ENCODE measurements around the gene ANKEF1.

Gene ANKEF1

GRCh38 chr20:10089871-10090587 lies 55.2 kb downstream of the ANKEF1 start:
- H3K9ac ChIP-seq (ENCODE audit: low read length) = no peak overlapping the region
- H3K79me2 ChIP-seq (ENCODE audit: insufficient read depth, low read length) = no peaks in the 10 kb centered on the region
- no peaks in the 10 kb centered on the region for H3K4me1 ChIP-seq (ENCODE audit: insufficient read depth, low read length, severe bottlenecking)
- H2AFZ ChIP-seq (ENCODE audit: low read length) = no peak overlapping the region
- H3K9me3 ChIP-seq (ENCODE audit: low read length) = no peaks in the 10 kb centered on the region
- H3K4me2 ChIP-seq (ENCODE audit: low read length) = no peak overlapping the region
- H3K9me2 ChIP-seq (ENCODE audit: low read depth, low read length) = no peaks in the 10 kb centered on the region
- no peaks in the 10 kb centered on the region for H3K27me3 ChIP-seq (ENCODE audit: insufficient read depth, low read length)
- H4K20me1 ChIP-seq (ENCODE audit: insufficient read depth, low read length) = no peaks in the 10 kb centered on the region
- no peak overlapping the region for H3K27ac ChIP-seq (ENCODE audit: low read depth, low read length, poor library complexity, severe bottlenecking)
- no peak for TF ChIP-seq CTCF (IDR thresholded peaks at IDR 0.05; ENCODE audit: low read length)
- no peak overlapping the region for H3K4me3 ChIP-seq (ENCODE audit: low read depth, low read length, poor library complexity, severe bottlenecking)
- no peaks in the 10 kb centered on the region for H3K36me3 ChIP-seq (ENCODE audit: insufficient read depth, low read length)
- H3F3A ChIP-seq (ENCODE audit: insufficient read depth, low read length) = no peaks in the 10 kb centered on the region

- Histone ChIP-seq H3K27me3 (ENCODE audit: insufficient read depth, low read length) (no peaks in the 10 kb centered on the region), H3K79me2 (ENCODE audit: insufficient read depth, low read length) (no peaks in the 10 kb centered on the region), H3K4me2 (ENCODE audit: low read length) (no peak overlapping the region), H3K9me3 (ENCODE audit: low read length) (no peaks in the 10 kb centered on the region), H3K4me3 (ENCODE audit: low read depth, low read length, poor library complexity, severe bottlenecking) (no peak overlapping the region), H3K9ac (ENCODE audit: low read length) (no peak overlapping the region), H3F3A (ENCODE audit: insufficient read depth, low read length) (no peaks in the 10 kb centered on the region), H3K4me1 (ENCODE audit: insufficient read depth, low read length, severe bottlenecking) (no peaks in the 10 kb centered on the region), H4K20me1 (ENCODE audit: insufficient read depth, low read length) (no peaks in the 10 kb centered on the region), H2AFZ (ENCODE audit: low read length) (no peak overlapping the region), H3K36me3 (ENCODE audit: insufficient read depth, low read length) (no peaks in the 10 kb centered on the region), H3K9me2 (ENCODE audit: low read depth, low read length) (no peaks in the 10 kb centered on the region), H3K27ac (ENCODE audit: low read depth, low read length, poor library complexity, severe bottlenecking) (no peak overlapping the region)
- peak; percentile 60; the same call in 1 of the 2 replicates for TF ChIP-seq CTCF (IDR thresholded peaks at IDR 0.05; ENCODE audit: low read length)
- no peak for TF ChIP-seq EZH2 (IDR thresholded peaks at IDR 0.05; ENCODE audit: borderline replicate concordance, low read length)
These were observed 55.9 kb downstream of the ANKEF1 start for GRCh38 chr20:10090588-10091166.

GRCh38 chr20:10093087-10093591 lies 58.4 kb downstream of the ANKEF1 start:
- H3K4me3 ChIP-seq (ENCODE audit: low read depth, low read length, poor library complexity, severe bottlenecking) = no peak overlapping the region
- no peaks in the 10 kb centered on the region for H3K9me3 ChIP-seq (ENCODE audit: low read length)
- no peaks in the 10 kb centered on the region for H3K27me3 ChIP-seq (ENCODE audit: insufficient read depth, low read length)
- H4K20me1 ChIP-seq (ENCODE audit: insufficient read depth, low read length) = no peaks in the 10 kb centered on the region
- no peak overlapping the region for H3K27ac ChIP-seq (ENCODE audit: low read depth, low read length, poor library complexity, severe bottlenecking)
- no peaks in the 10 kb centered on the region for H3K4me1 ChIP-seq (ENCODE audit: insufficient read depth, low read length, severe bottlenecking)
- H2AFZ ChIP-seq (ENCODE audit: low read length) = no peak overlapping the region
- no peaks in the 10 kb centered on the region for H3K79me2 ChIP-seq (ENCODE audit: insufficient read depth, low read length)
- no peak overlapping the region for H3K9ac ChIP-seq (ENCODE audit: low read length)
- no peaks in the 10 kb centered on the region for H3K36me3 ChIP-seq (ENCODE audit: insufficient read depth, low read length)
- no peak overlapping the region for H3K4me2 ChIP-seq (ENCODE audit: low read length)
- TF ChIP-seq CTCF (IDR thresholded peaks at IDR 0.05; ENCODE audit: low read length) (no peak), EZH2 (IDR thresholded peaks at IDR 0.05; ENCODE audit: borderline replicate concordance, low read length) (no peak)
- H3K9me2 ChIP-seq (ENCODE audit: low read depth, low read length) = no peaks in the 10 kb centered on the region
- H3F3A ChIP-seq (ENCODE audit: insufficient read depth, low read length) = no peaks in the 10 kb centered on the region

Data from OCI-LY1 (cell line).